K562 (cell line): ENCODE measurements around the gene MVP. TPM values are rescaled to one million over a fixed set of nuclear protein-coding genes. Genes with fewer than 3 reads are reported as not detected.

Source experiments
- BRD4 ChIP-seq: fragments of 200-600 bp; sonication (generic); IDR thresholded peaks from 2 replicates; pipeline ENCODE4 v1.6.1; 2017; ENCODE audit warnings: inconsistent platforms
- C11orf30 ChIP-seq: fragments of 450-650 bp; IDR thresholded peaks from 2 replicates; pipeline ENCODE4 v1.6.1; 2016; ENCODE audit warnings: low read depth, mild to moderate bottlenecking
- CC2D1A ChIP-seq: fragments of 450-650 bp; IDR thresholded peaks from 2 replicates; pipeline ENCODE4 v1.6.1; 2017; ENCODE audit warnings: mild to moderate bottlenecking
- CREB1 ChIP-seq, 2 experiments: sonication (generic) in 1 of 2; formaldehyde crosslinking in 1 of 2; IDR thresholded peaks; 2 replicates each; pipeline versions ENCODE4 v1.6.1 to v1.8.0; 2012 to 2022; ENCODE audit warnings: inconsistent platforms in 1 of 2, mild to moderate bottlenecking in 1 of 2, missing genetic modification reagents in 1 of 2, moderate library complexity in 1 of 2
- DPF2 ChIP-seq: fragments of 450-650 bp; IDR thresholded peaks from 2 replicates; pipeline ENCODE4 v1.6.1; 2016
- EHMT2 ChIP-seq: fragments of 450-650 bp; IDR thresholded peaks from 2 replicates; pipeline ENCODE4 v1.6.1; 2018; ENCODE audit warnings: antibody characterized with exemption
- MYBL2 ChIP-seq, 2 experiments: fragments of 450-650 bp in 1 of 2; sonication (generic) in 1 of 2; formaldehyde crosslinking in 1 of 2; IDR thresholded peaks; 2 replicates each; pipeline versions ENCODE4 v1.6.1 to v1.8.1; 2017 to 2022; ENCODE audit warnings: borderline replicate concordance in 1 of 2, inconsistent platforms in 1 of 2, low read depth in 1 of 2, mild to moderate bottlenecking in 1 of 2, missing genetic modification reagents in 1 of 2, moderate library complexity in 1 of 2
- NRF1 ChIP-seq, 2 experiments: fragments of 450-650 bp; IDR thresholded peaks in 1 of 2; conservative IDR thresholded peaks in 1 of 2; 2 replicates each; pipeline ENCODE4 v1.6.1; 2014; ENCODE audit warnings: mild to moderate bottlenecking in 2 of 2
- POLR2G ChIP-seq: fragments of 200-400 bp; formaldehyde crosslinking; IDR thresholded peaks from 2 replicates; pipeline ENCODE4 v1.6.1; 2017; ENCODE audit warnings: low read depth, mild to moderate bottlenecking, antibody characterized with exemption, low read length, moderate library complexity
- SOX6 ChIP-seq: fragments of 450-650 bp; IDR thresholded peaks from 2 replicates; pipeline ENCODE4 v1.6.1; 2014; ENCODE audit warnings: mild to moderate bottlenecking
- TRIM24 ChIP-seq, 2 experiments: fragments of 450-650 bp; IDR thresholded peaks; 2 replicates each; pipeline ENCODE4 v1.6.1; 2016
- XRCC5 ChIP-seq: fragments of 200-400 bp; formaldehyde crosslinking; IDR thresholded peaks from 2 replicates; pipeline ENCODE4 v1.6.1; 2017; ENCODE audit warnings: low read depth, mild to moderate bottlenecking, low read length
- YBX1 ChIP-seq: fragments of 450-650 bp; IDR thresholded peaks from 2 replicates; pipeline ENCODE4 v1.7.1; 2016; ENCODE audit warnings: mild to moderate bottlenecking
- YY1 ChIP-seq, 3 experiments: IDR thresholded peaks; 2 replicates each; pipeline ENCODE4 v1.6.1; 2011; ENCODE audit warnings: low read length in 2 of 3, mild to moderate bottlenecking in 2 of 3, moderate library complexity in 2 of 3, borderline replicate concordance in 1 of 3, control low read depth in 1 of 3, low read depth in 1 of 3; ENCODE audit not compliant: insufficient read depth in 3 of 3, insufficient replicate concordance in 2 of 3, control insufficient read depth in 1 of 3, insufficient read length in 1 of 3; ENCODE audit errors: extremely low read depth in 1 of 3
- ZFP36 ChIP-seq: fragments of 150-350 bp; IDR thresholded peaks from 2 replicates; pipeline ENCODE4 v1.6.1; 2018; ENCODE audit warnings: low read length, low read depth; ENCODE audit not compliant: partially characterized antibody
- ZNF3 ChIP-seq: fragments of 250-450 bp; sonication (Bioruptor Pico); IDR thresholded peaks from 2 replicates; pipeline ENCODE4 v1.5.0; 2021; ENCODE audit warnings: mild to moderate bottlenecking, moderate library complexity
- ZNF830 ChIP-seq: fragments of 250-450 bp; sonication (Bioruptor Pico); IDR thresholded peaks from 2 replicates; pipeline ENCODE4 v1.5.0; 2021; ENCODE audit warnings: mild to moderate bottlenecking
- ZSCAN29 ChIP-seq: fragments of 450-650 bp; IDR thresholded peaks from 2 replicates; pipeline ENCODE4 v1.6.1; 2017
- ZSCAN32 ChIP-seq: fragments of 450-650 bp; formaldehyde crosslinking; IDR thresholded peaks from 2 replicates; pipeline ENCODE4 v1.4.0; 2020; ENCODE audit warnings: mild to moderate bottlenecking, moderate library complexity
- polyA plus RNA-seq, 8 experiments: library from polyadenylated mRNA; depleted of rRNA in 4 of 8; stranded (reverse) in 5 of 8; unstranded in 3 of 8; fragments of >200 nt; fragmentation: Nextera tagmentation in 2 of 8; fragmentation: Illumina TruSeq in 1 of 8; extraction: Ambion mirVana in 2 of 8; extraction: Trizol in 1 of 8; gene quantifications; 2 replicates each; pipeline versions ENCODE4 v1.2.1 to v1.2.3, GENCODE V29; 2011 to 2014; ENCODE audit warnings: inconsistent platforms in 1 of 8, missing spikeins in 1 of 8
- total RNA-seq, 7 experiments: library from RNA; depleted of rRNA in 6 of 7; stranded (reverse); fragments of >200 nt in 6 of 7; fragmentation: Illumina TruSeq in 2 of 7; extraction: Trizol in 2 of 7; gene quantifications; 2 replicates each; pipeline versions ENCODE4 v1.2.1 to v1.2.3, GENCODE V29; 2011 to 2021; ENCODE audit warnings: low replicate concordance in 1 of 7
- TF ChIP-seq, protein P1 (sequence below): sonication (generic); formaldehyde crosslinking; IDR thresholded peaks from 2 replicates; pipeline ENCODE4 v1.8.1; 2023; ENCODE audit warnings: mild to moderate bottlenecking, missing genetic modification reagents
- TF ChIP-seq, protein P2 (sequence below): fragments of 250-450 bp; sonication (Bioruptor Pico); IDR thresholded peaks from 2 replicates; pipeline ENCODE4 v1.8.0; 2022; ENCODE audit warnings: inconsistent platforms
- TF ChIP-seq, protein P3 (sequence below), 2 experiments: fragments of 450-650 bp; IDR thresholded peaks; 2 replicates each; pipeline ENCODE4 v1.6.1; 2016
- TF ChIP-seq, protein P4 (sequence below): sonication (generic); formaldehyde crosslinking; IDR thresholded peaks from 2 replicates; pipeline ENCODE4 v1.8.0; 2022; ENCODE audit warnings: mild to moderate bottlenecking, missing genetic modification reagents

The MVP gene
- total and polyA plus RNA-seq, 9 of the 15 experiments (the other 6 are each of a cell fraction or from before 2014, with no cell fraction given) = 0.39 to 1.9 (median 0.76) TPM; not detected in 2

DNA sequence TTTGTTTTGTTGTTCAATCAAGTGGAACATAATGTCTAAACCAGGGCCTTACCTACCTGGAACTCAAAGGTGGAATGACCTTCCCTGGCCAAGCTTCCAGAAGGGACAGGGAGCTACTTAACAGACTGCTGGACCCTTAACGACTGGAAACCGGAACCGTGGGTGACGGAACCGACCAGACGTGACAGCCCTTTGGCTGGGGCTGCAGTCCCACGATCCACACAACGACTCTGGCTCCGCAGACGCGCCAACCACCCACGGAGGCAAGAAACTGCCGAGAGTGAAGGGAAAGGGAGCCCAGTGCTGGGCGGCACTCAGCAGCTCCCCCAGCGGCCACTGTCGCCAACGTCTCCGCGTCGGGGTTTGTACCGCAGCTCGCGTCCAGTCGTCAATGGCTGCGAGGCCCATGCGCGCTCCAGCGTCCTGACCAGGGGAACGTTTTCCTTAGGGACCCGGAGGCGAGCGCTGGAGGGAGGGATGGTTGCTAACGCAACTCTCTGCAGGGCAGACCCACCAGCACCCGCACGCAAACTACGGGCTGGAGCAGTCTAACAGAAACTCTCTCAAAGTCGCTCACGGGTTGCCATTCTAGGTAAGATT lies 35.3 kb upstream of the MVP start (continued):
- TF ChIP-seq, protein P1, sequence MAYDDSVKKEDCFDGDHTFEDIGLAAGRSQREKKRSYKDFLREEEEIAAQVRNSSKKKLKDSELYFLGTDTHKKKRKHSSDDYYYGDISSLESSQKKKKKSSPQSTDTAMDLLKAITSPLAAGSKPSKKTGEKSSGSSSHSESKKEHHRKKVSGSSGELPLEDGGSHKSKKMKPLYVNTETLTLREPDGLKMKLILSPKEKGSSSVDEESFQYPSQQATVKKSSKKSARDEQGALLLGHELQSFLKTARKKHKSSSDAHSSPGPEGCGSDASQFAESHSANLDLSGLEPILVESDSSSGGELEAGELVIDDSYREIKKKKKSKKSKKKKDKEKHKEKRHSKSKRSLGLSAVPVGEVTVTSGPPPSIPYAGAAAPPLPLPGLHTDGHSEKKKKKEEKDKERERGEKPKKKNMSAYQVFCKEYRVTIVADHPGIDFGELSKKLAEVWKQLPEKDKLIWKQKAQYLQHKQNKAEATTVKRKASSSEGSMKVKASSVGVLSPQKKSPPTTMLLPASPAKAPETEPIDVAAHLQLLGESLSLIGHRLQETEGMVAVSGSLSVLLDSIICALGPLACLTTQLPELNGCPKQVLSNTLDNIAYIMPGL (CRISPR knock-in tag) = 0 out of 2 replicates have a peak, but pooled peaks have one; percentile 52
- TF ChIP-seq EHMT2 (peak; percentile 75; the same call in 1 of the 2 replicates), TRIM24 (IDR thresholded peaks at IDR 0.05) (peak in 1 of 2 experiments; percentile 67; a peak in 2 of 4 replicates), ZSCAN29 (no peak), ZNF3 (CRISPR knock-in tag) (no peak), XRCC5 (0 out of 2 replicates have a peak, but pooled peaks have one; percentile 35), ZSCAN32 (CRISPR knock-in tag) (no peak), POLR2G (peak; percentile 35; the same call in 1 of the 2 replicates), YBX1 (no peak), CREB1 (IDR thresholded peaks at IDR 0.05) (no peak; the same call in 1 of the 2 replicates), CREB1 (CRISPR knock-in tag; IDR thresholded peaks at IDR 0.05) (peak; percentile 69), ZNF830 (CRISPR knock-in tag) (no peak), MYBL2 (IDR thresholded peaks at IDR 0.05; ENCODE audit: low read depth) (no peak), MYBL2 (CRISPR knock-in tag; IDR thresholded peaks at IDR 0.05; ENCODE audit: borderline replicate concordance) (no peak), SOX6 (peak; percentile 42; the same call in 1 of the 2 replicates), CC2D1A (0 out of 2 replicates have a peak, but pooled peaks have one; percentile 27), ZFP36 (peak; percentile 33), DPF2 (peak; percentile 31; the same call in 1 of the 2 replicates), NRF1 (conservative IDR thresholded peaks at IDR 0.05 in 1 of 2, IDR thresholded peaks at IDR 0.05 in 1 of 2) (peak; percentile 61 to 75), C11orf30 (no peak), YY1 (IDR thresholded peaks at IDR 0.05; ENCODE audit: borderline replicate concordance in 1 of 3, control insufficient read depth in 1 of 3, extremely low read depth in 1 of 3, insufficient read depth in 3 of 3, insufficient read length in 1 of 3, insufficient replicate concordance in 2 of 3, low read depth in 1 of 3, low read length in 2 of 3) (peak; percentile 27 to 78 (median 72)), BRD4 (no peak)
- TF ChIP-seq, protein P2, sequence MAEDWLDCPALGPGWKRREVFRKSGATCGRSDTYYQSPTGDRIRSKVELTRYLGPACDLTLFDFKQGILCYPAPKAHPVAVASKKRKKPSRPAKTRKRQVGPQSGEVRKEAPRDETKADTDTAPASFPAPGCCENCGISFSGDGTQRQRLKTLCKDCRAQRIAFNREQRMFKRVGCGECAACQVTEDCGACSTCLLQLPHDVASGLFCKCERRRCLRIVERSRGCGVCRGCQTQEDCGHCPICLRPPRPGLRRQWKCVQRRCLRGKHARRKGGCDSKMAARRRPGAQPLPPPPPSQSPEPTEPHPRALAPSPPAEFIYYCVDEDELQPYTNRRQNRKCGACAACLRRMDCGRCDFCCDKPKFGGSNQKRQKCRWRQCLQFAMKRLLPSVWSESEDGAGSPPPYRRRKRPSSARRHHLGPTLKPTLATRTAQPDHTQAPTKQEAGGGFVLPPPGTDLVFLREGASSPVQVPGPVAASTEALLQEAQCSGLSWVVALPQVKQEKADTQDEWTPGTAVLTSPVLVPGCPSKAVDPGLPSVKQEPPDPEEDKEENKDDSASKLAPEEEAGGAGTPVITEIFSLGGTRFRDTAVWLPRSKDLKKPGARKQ (CRISPR knock-in tag) = peak; percentile 65; the same call in 1 of the 2 replicates
- TF ChIP-seq, protein P3, sequence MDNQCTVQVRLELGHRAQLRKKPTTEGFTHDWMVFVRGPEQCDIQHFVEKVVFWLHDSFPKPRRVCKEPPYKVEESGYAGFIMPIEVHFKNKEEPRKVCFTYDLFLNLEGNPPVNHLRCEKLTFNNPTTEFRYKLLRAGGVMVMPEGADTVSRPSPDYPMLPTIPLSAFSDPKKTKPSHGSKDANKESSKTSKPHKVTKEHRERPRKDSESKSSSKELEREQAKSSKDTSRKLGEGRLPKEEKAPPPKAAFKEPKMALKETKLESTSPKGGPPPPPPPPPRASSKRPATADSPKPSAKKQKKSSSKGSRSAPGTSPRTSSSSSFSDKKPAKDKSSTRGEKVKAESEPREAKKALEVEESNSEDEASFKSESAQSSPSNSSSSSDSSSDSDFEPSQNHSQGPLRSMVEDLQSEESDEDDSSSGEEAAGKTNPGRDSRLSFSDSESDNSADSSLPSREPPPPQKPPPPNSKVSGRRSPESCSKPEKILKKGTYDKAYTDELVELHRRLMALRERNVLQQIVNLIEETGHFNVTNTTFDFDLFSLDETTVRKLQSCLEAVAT (IDR thresholded peaks at IDR 0.05) = 0 out of 4 replicates have a peak, but pooled peaks of 1 of the 2 experiments have one; percentile 49
- TF ChIP-seq, protein P4, sequence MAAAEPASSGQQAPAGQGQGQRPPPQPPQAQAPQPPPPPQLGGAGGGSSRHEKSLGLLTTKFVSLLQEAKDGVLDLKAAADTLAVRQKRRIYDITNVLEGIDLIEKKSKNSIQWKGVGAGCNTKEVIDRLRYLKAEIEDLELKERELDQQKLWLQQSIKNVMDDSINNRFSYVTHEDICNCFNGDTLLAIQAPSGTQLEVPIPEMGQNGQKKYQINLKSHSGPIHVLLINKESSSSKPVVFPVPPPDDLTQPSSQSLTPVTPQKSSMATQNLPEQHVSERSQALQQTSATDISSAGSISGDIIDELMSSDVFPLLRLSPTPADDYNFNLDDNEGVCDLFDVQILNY (CRISPR knock-in tag) = no peak
